DND-41 (cell line): Measurements from ENCODE around the gene PTPRR.

Experiments
- ATAC-seq: fragments of 200-7000 bp; cut with Tn5 transposase; 3 replicates; pipeline ENCODE4 v1.9.1; 2021; ENCODE audit warnings: low read depth; ENCODE audit not compliant: insufficient read depth
- DNase-seq: peaks from one replicate; pipeline ENCODE4 v3.0.0-alpha.2; 2020
- H2AFZ ChIP-seq: 2 replicates; pipeline ENCODE4 v1.6.0; 2012; ENCODE audit warnings: low read depth, low read length
- H3K27ac ChIP-seq: 2 replicates; pipeline ENCODE4 v1.5.1; 2012; ENCODE audit warnings: low read length, inconsistent platforms
- H3K27me3 ChIP-seq: fragments of 200-600 bp; sonication (generic); 2 replicates; pipeline ENCODE4 v1.6.0; 2012; ENCODE audit warnings: low read length, mild to moderate bottlenecking, inconsistent platforms; ENCODE audit not compliant: insufficient read depth, poor library complexity
- H3K36me3 ChIP-seq: 2 replicates; pipeline ENCODE4 v1.5.1; 2012; ENCODE audit warnings: low read length, inconsistent platforms; ENCODE audit not compliant: insufficient read depth
- H3K4me1 ChIP-seq: 2 replicates; pipeline ENCODE4 v1.5.1; 2012; ENCODE audit warnings: mild to moderate bottlenecking, low read length; ENCODE audit not compliant: insufficient read depth
- H3K4me2 ChIP-seq: 2 replicates; pipeline ENCODE4 v1.6.0; 2012; ENCODE audit warnings: mild to moderate bottlenecking, moderate library complexity, low read length, inconsistent platforms; ENCODE audit not compliant: insufficient read depth
- H3K4me3 ChIP-seq, 2 experiments: fragments of 200-600 bp in 1 of 2; shearing (Covaris generic) in 1 of 2; 2 replicates each; pipeline ENCODE4 v1.5.1; 2012 to 2016; ENCODE audit warnings: inconsistent platforms in 2 of 2, low read length in 2 of 2, mild to moderate bottlenecking in 2 of 2, low read depth in 1 of 2, moderate library complexity in 1 of 2
- H3K79me2 ChIP-seq: 2 replicates; pipeline ENCODE4 v1.6.0; 2012; ENCODE audit warnings: low read length, inconsistent platforms; ENCODE audit not compliant: insufficient read depth
- H3K9ac ChIP-seq: 2 replicates; pipeline ENCODE4 v1.6.0; 2012; ENCODE audit warnings: low read depth, mild to moderate bottlenecking, inconsistent platforms, low read length, moderate library complexity
- H3K9me3 ChIP-seq: 2 replicates; pipeline ENCODE4 v1.5.1; 2012; ENCODE audit warnings: low read length, moderate library complexity, mild to moderate bottlenecking, inconsistent platforms; ENCODE audit not compliant: insufficient read depth, severe bottlenecking
- H4K20me1 ChIP-seq: 2 replicates; pipeline ENCODE4 v1.6.0; 2012; ENCODE audit warnings: low read length; ENCODE audit not compliant: insufficient read depth
- EZH2 ChIP-seq: IDR thresholded peaks from 3 replicates; pipeline ENCODE4 v1.6.1; 2012; ENCODE audit warnings: borderline replicate concordance, low read depth, mild to moderate bottlenecking, moderate library complexity, low read length, inconsistent platforms; ENCODE audit not compliant: severe bottlenecking
- TF ChIP-seq, protein P1 (sequence below): IDR thresholded peaks from 2 replicates; pipeline ENCODE4 v1.5.1; 2012; ENCODE audit warnings: borderline replicate concordance, low read length, moderate library complexity, mild to moderate bottlenecking; ENCODE audit not compliant: poor library complexity, severe bottlenecking; ENCODE audit errors: extremely low read depth

The PTPRR gene

DNA sequence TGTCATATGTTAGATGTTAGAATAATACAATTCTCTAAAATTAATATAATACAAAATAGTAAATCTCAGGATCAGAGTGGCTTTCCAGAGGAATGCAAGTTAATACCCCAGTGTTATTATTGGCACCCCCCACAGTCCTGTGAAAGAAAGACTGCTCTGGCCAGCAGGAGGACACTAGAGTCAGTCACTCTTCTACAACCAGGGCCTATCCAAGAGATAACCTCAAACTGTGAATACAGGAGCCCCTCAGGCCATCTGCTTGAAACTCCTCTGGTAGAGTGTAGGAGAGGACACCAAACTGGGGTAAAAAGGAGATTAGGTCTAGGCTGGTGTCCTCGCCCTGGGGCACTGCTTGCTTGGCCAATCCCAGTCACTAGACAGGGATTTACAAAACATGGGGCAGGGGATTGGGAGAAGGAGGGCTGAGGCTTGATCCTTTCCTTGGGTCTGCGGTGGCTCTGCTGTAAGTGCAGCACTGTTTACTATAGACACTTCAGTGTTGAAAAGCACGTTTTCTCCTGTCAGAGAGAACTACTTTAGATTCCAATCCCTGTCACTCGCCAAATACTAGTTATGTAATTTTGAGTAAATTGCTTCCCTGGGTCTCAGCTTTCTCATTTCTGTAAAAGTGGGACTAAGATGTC, 44.5 kb upstream of the PTPRR start:
- H3K4me1 ChIP-seq = no peaks in the 10 kb centered on the region
- no peak overlapping the region for H3K9ac ChIP-seq
- no peaks in the 10 kb centered on the region for H3K27me3 ChIP-seq
- TF ChIP-seq EZH2 = no peak
- TF ChIP-seq, protein P1, sequence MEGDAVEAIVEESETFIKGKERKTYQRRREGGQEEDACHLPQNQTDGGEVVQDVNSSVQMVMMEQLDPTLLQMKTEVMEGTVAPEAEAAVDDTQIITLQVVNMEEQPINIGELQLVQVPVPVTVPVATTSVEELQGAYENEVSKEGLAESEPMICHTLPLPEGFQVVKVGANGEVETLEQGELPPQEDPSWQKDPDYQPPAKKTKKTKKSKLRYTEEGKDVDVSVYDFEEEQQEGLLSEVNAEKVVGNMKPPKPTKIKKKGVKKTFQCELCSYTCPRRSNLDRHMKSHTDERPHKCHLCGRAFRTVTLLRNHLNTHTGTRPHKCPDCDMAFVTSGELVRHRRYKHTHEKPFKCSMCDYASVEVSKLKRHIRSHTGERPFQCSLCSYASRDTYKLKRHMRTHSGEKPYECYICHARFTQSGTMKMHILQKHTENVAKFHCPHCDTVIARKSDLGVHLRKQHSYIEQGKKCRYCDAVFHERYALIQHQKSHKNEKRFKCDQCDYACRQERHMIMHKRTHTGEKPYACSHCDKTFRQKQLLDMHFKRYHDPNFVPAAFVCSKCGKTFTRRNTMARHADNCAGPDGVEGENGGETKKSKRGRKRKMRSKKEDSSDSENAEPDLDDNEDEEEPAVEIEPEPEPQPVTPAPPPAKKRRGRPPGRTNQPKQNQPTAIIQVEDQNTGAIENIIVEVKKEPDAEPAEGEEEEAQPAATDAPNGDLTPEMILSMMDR = no peak
- H3K79me2 ChIP-seq = no peaks in the 10 kb centered on the region
- no peaks in the 10 kb centered on the region for H3K9me3 ChIP-seq
- no peak for ATAC-seq
- no peak overlapping the region for H2AFZ ChIP-seq
- no peak overlapping the region for H3K27ac ChIP-seq
- H3K4me2 ChIP-seq = no peak overlapping the region
- no peak overlapping the region for H3K4me3 ChIP-seq
- DNase-seq = no peak
- H3K36me3 ChIP-seq = no peaks in the 10 kb centered on the region
- no peaks in the 10 kb centered on the region for H4K20me1 ChIP-seq

DNA sequence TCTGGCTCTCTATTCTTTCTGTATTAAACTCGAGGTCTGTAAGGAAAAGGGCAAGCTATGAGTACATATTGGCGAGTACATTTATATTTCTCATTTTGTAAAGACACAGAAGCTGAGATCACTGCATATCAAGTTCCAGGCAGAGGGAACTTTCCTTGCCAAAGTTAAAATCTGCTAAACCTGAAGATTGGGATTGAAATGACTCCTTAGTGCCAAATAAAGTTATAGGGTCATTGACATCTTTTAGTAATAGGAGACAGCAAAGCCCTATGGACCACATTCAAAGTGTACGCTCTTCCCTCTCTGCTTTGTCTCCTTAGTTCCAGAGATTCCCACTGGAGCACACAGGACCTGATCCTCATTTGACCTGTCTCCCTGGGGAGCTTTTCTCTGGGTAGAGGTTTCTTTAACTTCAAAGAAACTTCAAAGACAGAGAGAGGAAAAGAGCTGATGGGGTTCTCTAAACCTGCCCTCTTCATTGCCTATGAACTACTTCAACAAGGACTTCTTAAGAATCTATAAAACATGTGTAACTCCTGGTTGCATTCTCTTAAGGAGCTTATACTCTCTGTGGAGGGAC, 42.6 kb upstream of the PTPRR start:
- TF ChIP-seq, protein P1 = no peak
- no peak for TF ChIP-seq EZH2
- Histone ChIP-seq H3K9ac (no peak overlapping the region), H3K79me2 (no peaks in the 10 kb centered on the region), H3K27ac (no peak overlapping the region), H3K4me1 (no peaks in the 10 kb centered on the region), H3K36me3 (no peaks in the 10 kb centered on the region), H3K9me3 (no peaks in the 10 kb centered on the region), H3K27me3 (no peaks in the 10 kb centered on the region), H3K4me2 (no peak overlapping the region), H4K20me1 (no peaks in the 10 kb centered on the region), H3K4me3 (no peak overlapping the region), H2AFZ (no peak overlapping the region)
- ATAC-seq (no peak), DNase-seq (no peak)

DNA sequence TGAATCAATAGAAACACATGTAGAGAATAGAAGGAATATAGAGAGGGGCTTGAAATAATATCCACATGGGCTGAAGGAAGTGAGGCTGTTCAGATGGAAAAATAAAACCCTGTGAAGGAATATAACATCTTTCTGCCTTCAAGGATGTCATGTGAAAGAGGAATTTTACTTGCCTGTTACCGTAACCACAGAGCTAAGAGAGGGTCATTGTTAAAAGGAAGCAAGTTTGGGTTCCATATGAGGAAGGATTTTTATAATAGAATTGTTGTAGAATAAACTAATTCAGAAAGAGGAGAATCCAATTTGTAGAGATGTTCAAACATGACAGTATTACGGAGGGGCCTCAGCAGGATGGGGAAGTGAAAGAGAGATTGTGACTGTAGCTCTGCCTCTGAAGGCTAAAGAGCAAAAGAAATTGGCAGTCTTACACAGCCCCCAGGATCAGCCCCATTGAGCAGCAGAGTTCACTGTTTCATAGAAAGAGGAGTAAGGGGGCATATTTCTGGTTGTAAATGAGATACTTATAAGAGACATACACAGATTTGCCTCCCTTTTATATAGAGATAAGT, 41.8 kb upstream of the PTPRR start:
- ATAC-seq (no peak), DNase-seq (no peak)
- Histone ChIP-seq H3K4me2 (no peak overlapping the region), H3K4me3 (no peak overlapping the region), H3K36me3 (no peaks in the 10 kb centered on the region), H3K4me1 (no peaks in the 10 kb centered on the region), H3K27ac (no peak overlapping the region), H3K9me3 (no peaks in the 10 kb centered on the region), H3K9ac (no peak overlapping the region), H4K20me1 (no peaks in the 10 kb centered on the region), H3K79me2 (no peaks in the 10 kb centered on the region), H3K27me3 (no peaks in the 10 kb centered on the region), H2AFZ (no peak overlapping the region)
- TF ChIP-seq, protein P1 = no peak
- no peak for TF ChIP-seq EZH2

DNA sequence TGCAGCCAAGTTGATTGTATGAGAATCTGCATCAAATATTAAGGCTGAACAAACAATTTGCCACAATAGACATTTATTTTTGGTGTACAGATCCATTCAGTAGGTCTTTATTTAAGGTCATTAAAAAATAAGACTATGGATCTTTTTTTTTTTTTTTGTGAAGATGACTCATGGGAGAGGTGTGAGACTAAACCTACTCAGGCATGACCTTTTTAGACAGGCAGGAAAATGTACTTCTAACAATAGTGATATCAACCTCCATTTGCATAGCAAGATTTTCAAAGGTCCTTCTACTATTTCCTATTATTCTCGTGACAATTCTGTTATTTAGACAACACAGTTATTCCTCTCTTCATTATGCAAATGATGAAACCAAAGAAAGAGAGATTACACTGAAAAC, 39.9 kb upstream of the PTPRR start:
- TF ChIP-seq, protein P1 = no peak
- TF ChIP-seq EZH2 = no peak
- H3K4me3 ChIP-seq = no peak overlapping the region
- no peaks in the 10 kb centered on the region for H3K4me1 ChIP-seq
- H2AFZ ChIP-seq = no peak overlapping the region
- no peak overlapping the region for H3K9ac ChIP-seq
- no peak overlapping the region for H3K27ac ChIP-seq
- no peak for ATAC-seq
- H3K9me3 ChIP-seq = no peaks in the 10 kb centered on the region
- no peaks in the 10 kb centered on the region for H3K27me3 ChIP-seq
- DNase-seq = no peak
- no peak overlapping the region for H3K4me2 ChIP-seq
- no peaks in the 10 kb centered on the region for H4K20me1 ChIP-seq
- no peaks in the 10 kb centered on the region for H3K79me2 ChIP-seq
- no peaks in the 10 kb centered on the region for H3K36me3 ChIP-seq
